Iris pigment epithelial cell (primary cell): ENCODE results near the gene IGF1R.

Experiments used
- DNase-seq: peaks from one replicate; pipeline ENCODE4 v3.0.0-alpha.2; 2011; ENCODE audit warnings: low read depth

Gene IGF1R

DNA sequence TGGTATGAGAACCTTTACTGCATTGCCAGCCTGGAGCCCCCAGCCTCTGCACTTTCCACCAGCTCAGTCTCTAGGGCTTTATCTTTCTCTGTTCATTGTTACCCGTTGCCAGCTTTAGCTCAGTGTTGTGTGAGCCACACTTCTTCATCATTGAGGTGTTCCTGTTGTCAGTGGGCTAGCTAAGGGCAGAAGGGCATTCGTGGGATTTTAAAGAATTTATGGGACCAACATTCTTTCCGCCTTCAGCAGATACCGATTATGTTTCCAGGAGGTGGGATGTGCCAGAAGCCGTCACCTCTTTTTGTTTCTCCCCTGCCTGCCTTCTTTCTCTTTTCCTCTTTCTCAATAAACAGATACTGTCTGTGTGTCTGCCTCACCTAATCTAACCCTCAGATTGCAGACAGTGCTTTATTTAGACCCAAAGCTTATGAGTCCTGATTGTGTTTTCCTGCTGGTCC, 294.7 kb downstream of the IGF1R start:
- no peak for DNase-seq

- peak; percentile 66 for DNase-seq
Observed at GRCh38 chr15:98943601-98944151, 295.3 kb downstream of the IGF1R start.

DNA sequence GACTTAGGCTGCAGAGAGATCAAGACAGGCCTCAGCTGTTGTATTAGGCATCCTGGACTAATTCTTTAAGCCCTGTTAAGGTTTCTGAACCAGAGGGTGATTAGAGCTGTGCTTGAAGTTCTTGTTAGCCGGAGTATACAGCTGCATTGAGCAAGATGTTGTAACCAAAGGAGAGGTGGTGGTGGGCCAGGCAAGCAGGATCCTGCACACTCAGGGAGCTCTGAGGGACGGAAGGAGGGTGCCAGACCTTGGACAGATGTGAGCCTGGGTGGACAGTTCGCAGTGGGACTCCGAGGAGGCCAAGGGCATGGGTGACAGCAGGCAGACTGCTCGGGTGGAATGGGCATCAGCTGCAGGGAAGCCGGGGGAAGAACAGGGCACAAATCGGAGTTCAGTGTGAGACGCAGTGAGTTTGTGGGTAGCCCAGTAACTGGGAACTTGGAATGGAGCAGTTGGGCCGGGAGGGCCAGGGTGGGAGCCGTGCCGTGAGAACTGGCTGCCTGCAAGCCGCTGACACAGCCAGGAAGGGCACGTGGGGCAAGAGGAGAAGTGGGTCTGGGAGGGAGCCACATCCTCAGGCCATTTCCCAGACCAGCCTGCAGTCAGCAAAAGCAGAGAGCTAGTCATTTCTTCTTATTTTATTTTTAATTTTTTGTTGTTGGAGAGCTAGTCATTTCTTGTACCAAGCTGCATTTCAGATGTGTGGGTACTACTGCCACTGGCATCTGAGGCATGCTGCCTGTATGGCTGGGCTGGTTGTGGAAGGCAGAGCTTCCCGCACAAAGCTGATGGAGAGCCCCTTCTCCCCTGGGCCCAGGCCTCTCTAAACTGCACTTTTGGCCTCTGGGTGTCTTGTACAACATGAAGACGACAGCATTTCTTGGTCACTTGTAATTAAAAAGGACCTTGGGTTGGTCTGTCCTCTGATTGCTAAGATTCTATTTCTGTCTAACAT, 298.2 kb downstream of the IGF1R start:
- DNase-seq = no peak

DNA sequence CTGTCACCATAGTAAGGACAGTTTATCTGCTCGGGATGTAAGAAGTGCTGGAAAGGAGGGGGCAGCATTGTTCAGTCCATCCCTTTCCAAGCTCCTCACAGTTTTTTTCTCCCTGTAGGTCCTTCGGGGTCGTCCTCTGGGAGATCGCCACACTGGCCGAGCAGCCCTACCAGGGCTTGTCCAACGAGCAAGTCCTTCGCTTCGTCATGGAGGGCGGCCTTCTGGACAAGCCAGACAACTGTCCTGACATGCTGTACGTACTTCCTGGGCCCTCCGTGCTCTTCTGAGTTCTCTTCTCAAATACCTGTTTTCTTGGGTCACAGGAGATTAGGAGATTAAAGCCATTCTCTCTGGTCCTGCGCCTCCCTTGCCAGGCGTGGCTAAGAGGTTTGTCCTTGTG, 300.1 kb downstream of the IGF1R start:
- no peak for DNase-seq

DNA sequence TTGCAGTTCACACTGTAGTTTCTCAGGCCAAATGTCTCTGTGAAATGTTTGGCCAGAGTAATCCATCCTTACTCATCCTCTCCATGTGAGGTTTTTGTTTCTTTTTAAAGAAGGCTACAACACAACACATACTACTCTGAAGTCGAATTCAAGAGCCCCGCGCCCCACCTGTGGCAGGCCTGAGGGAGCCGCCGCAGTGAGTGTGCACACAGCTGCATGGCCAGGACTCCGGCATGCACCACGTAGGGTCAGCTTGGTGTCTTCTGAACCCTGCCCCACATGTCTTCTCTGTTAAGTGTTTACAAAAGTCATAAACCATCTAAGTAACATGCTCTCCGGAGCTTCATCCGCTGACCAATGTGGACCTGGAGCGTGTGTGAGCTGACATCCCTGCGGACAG, 300.6 kb downstream of the IGF1R start:
- DNase-seq = no peak

GRCh38 chr15:98949624-98950023, 301.3 kb downstream of the IGF1R start:
- no peak for DNase-seq

- no peak for DNase-seq
Observed at GRCh38 chr15:98950248-98950647, 301.9 kb downstream of the IGF1R start.

- DNase-seq = no peak
Observed at GRCh38 chr15:98951004-98951403, 302.7 kb downstream of the IGF1R start.

- DNase-seq = no peak
Observed at GRCh38 chr15:98951493-98952320, 303.4 kb downstream of the IGF1R start.

- peak; percentile 6 for DNase-seq
Observed at GRCh38 chr15:98952381-98952803, 304.1 kb downstream of the IGF1R start.

DNA sequence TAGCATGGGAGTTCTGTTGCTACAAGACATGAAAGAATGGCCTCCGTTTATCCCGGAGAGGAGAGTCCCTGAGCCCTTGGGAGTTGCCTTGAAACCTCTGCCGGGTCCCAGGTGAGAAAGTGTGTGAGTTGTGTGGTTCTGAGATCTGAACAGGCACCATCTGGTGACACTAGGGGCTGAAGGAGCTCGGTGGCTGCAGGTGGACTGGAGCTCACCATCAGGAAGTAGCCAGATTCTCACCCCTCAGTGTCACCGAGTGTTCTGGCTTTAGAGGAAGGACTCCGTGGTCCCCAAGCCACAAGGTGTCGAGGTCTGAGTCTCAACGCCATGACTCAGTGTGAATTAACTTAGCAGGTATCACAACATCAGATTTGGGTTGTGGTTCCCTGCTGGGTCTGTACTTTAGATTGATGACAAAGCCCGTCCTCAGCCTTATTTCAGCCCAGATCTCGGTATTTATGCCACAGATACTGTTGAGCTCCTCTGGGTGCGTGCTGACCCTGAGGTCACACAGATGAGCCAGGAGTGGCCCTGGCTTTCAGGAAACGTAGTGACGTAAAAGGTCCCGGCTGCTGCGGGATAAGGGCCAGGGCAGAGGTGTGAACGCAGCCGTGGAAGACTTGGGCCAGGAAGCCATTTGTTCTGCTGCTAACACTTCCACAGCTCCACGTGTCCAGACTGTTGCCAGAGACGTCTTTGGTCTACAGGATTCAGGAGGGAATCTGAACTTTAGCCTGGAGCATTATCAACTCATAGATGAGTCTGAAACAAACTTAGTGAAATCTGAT, 304.9 kb downstream of the IGF1R start:
- no peak for DNase-seq

- no peak for DNase-seq
Observed at GRCh38 chr15:98953968-98954367, 305.6 kb downstream of the IGF1R start.

DNA sequence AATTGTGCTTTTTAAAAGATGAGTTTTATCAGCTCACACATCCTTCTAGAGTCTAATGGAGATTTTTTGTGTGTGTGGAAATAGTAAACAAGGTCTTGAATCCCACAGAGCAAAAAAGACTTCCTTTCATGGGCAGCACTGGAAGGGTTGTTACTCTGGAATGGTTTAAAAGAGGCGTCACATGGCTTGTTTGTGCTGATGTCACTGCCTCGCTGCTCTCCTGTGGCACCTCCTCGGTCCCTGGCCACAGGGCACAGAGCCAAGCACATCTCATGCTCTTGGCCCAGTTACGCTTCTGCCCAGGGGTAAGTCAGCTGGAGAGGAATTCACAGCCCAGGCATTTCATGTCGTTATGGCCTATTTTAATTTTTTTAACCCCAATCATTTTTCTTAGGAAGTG, 306.1 kb downstream of the IGF1R start:
- DNase-seq = peak; percentile 36

- DNase-seq = no peak
Observed at GRCh38 chr15:98955331-98955730, 307.0 kb downstream of the IGF1R start.

- DNase-seq = no peak
Observed at GRCh38 chr15:98955961-98956723, 307.8 kb downstream of the IGF1R start.

- DNase-seq = no peak
Observed at GRCh38 chr15:98956796-98957553, 308.6 kb downstream of the IGF1R start.

DNA sequence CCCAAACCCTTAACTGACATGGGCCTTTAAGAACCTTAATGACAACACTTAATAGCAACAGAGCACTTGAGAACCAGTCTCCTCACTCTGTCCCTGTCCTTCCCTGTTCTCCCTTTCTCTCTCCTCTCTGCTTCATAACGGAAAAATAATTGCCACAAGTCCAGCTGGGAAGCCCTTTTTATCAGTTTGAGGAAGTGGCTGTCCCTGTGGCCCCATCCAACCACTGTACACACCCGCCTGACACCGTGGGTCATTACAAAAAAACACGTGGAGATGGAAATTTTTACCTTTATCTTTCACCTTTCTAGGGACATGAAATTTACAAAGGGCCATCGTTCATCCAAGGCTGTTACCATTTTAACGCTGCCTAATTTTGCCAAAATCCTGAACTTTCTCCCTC, 309.3 kb downstream of the IGF1R start:
- no peak for DNase-seq

- no peak for DNase-seq
Observed at GRCh38 chr15:98958076-98958475, 309.7 kb downstream of the IGF1R start.

- no peak for DNase-seq
Observed at GRCh38 chr15:98958918-98959639, 310.7 kb downstream of the IGF1R start.

- DNase-seq = no peak
Observed at GRCh38 chr15:98959640-98960007, 311.3 kb downstream of the IGF1R start.
